GM10266 (cell line): ENCODE results near the gene RNF224.

Source experiments
- DNase-seq: peaks from one replicate; pipeline ENCODE4 v3.0.0; 2012; ENCODE audit errors: extremely low spot score
- TF ChIP-seq, protein P1 (sequence below): IDR thresholded peaks from 2 replicates; pipeline ENCODE4 v1.5.1; 2012; ENCODE audit warnings: mild to moderate bottlenecking, low read depth; ENCODE audit not compliant: control insufficient read depth, insufficient read depth; ENCODE audit errors: missing control alignments

RNF224 gene

DNA sequence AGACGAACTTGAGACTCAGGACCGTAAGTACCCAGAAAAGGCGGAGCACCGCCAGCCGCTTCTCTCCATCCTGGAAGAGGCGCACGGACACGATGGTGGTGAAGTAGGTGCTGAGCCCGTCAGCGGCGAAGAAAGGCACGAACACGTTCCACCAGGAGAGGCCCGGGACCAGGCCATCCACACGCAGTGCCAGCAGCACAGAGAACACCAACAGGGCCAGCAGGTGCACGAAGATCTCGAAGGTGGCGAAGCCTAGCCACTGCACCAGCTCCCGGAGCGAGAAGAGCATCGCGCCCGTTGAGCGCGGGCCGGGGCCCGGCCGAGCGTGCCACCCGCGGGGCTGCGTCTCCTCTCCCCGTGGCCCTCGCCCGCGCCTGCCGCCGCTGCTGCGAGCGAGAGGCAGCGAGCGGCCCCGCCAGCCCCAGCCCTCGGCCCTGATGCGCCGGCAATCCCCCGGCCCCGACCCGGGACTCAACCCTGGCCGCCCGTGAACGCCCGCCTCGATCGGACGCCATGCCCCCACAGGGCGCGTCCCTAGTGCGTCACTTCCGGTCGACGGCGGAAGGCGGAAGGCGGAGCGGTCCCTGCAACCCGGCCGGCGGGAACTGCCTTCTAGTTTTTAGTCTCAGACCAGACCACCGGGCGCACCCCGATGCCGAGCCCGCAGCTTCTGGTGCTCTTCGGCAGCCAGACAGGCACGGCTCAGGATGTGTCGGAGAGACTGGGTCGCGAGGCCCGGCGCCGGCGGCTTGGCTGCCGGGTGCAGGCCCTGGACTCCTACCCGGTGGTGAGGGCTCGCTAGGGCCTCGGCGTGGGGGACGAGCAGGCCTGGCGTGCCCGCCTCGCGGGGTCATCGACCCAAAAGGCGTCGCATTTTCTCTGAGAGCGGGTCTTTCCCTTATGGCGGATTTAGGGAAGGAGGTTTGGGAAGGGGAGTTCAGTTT, 21.9 kb upstream of the RNF224 start, which contains the start of the genes NDOR1 and TMEM203:
TSS of gene NDOR1 (plus strand) at position 575 of the 944 bp plus-strand sequence. CDS start at position 653, 78 bp downstream.
TSS of gene TMEM203 (minus strand) at position 523 of the 944 bp plus-strand sequence. CDS start at position 289, 234 bp downstream.
- TF ChIP-seq, protein P1, sequence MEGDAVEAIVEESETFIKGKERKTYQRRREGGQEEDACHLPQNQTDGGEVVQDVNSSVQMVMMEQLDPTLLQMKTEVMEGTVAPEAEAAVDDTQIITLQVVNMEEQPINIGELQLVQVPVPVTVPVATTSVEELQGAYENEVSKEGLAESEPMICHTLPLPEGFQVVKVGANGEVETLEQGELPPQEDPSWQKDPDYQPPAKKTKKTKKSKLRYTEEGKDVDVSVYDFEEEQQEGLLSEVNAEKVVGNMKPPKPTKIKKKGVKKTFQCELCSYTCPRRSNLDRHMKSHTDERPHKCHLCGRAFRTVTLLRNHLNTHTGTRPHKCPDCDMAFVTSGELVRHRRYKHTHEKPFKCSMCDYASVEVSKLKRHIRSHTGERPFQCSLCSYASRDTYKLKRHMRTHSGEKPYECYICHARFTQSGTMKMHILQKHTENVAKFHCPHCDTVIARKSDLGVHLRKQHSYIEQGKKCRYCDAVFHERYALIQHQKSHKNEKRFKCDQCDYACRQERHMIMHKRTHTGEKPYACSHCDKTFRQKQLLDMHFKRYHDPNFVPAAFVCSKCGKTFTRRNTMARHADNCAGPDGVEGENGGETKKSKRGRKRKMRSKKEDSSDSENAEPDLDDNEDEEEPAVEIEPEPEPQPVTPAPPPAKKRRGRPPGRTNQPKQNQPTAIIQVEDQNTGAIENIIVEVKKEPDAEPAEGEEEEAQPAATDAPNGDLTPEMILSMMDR, result no peak
- DNase-seq, result peak; percentile 98

DNA sequence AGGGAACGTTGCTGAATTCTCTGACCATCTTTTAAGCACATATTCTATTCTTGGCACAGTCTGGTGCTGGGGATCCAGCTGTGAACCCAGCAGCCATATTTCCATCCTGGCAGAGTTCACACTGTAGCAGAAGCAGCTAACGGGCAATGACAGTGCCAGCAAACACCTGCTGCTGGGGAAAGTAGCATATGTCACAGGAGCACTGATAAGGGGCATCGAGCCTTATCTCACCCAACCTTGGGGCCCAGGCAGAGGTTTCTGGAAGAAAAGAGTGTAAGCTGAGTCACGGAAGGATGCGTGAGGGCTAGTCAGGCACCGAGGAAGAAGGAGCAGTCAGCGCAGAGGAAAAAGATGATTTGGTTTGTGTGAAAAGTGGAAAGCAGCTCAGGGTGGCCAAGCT, 20.7 kb upstream of the RNF224 start:
- TF ChIP-seq, protein P1, result no peak
- no peak for DNase-seq

DNA sequence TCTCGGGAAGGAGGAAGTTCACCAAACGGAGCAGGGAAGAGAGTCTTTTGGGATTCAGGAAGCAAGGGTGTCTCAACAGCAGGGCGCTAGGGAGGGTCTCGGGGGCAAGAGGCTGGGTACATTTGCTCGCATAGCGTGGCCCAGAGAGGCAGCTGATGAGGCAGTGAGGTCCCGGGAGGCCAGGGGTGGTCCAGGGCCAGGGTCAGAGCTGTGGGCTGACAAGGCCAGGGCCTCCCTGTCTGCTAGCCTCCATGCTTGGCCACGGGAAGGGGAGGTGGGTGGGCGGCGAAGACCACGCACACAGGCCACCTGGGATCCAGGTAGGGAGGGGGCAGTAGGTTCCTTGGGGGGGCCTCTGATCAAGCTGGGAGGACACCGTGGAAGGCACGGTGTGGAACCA, 15.8 kb upstream of the RNF224 start:
- DNase-seq, result no peak
- TF ChIP-seq, protein P1, result no peak

DNA sequence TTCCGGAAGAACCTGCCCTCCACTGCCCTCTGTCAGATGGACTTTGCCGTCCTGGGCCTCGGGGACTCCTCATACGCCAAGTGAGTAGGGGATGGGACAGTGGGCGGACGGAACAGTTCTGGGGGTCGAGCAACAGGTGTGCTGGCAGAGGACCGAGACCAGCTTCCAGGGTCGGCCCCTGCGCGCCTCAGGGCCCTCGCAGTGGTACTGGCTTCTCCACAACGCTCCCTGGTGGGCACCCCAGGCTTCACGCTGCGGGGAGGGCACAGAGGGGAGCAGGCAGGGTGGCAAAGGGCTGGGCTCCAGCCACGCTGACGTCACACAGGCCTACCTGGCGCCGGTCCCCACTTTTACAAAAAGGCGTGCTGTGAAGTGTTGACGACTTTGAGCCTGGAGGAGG, 14.8 kb upstream of the RNF224 start:
- no peak for DNase-seq
- TF ChIP-seq, protein P1, result no peak

DNA sequence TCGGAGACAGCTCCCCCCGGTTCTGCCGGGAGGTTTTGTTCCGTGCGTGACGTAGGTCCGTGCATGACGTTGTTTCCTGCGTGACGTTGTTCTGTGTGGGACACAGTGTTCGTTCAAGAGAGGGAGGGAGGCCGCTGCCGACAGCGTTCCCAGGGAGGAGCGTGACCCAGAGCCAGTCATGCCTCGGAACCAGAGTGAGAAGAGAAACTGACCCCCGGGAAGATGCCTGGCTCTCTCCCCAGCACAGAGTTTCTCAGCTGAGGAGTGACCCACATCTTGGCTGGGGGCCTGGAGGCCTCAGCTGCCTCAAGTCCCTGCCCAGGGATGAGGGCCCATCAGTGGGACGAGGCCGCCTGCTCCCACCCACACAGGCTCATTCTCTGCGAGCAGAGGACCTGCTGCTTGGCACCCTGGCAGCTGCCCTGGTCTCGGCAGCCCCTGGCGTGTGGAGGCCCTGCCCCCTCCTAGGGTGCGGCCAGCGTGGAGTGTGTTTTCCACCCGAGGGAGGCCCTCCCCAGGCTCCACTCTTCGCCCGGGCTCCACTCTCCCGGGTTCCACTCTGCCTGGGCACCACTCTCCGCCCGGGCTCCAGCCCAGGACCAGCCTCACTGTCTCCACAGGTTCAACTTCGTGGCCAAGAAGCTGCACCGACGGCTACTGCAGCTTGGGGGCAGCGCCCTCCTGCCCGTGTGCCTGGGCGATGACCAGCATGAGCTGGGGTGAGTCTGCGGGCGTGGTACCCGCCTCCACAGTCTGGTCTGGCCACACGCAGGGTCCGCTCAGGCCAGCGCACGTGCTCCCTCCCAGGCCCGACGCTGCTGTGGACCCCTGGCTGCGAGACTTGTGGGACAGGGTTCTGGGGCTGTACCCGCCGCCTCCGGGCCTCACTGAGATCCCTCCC, 13.9 kb upstream of the RNF224 start:
- no peak for DNase-seq
- TF ChIP-seq, protein P1, result peak; percentile 24

DNA sequence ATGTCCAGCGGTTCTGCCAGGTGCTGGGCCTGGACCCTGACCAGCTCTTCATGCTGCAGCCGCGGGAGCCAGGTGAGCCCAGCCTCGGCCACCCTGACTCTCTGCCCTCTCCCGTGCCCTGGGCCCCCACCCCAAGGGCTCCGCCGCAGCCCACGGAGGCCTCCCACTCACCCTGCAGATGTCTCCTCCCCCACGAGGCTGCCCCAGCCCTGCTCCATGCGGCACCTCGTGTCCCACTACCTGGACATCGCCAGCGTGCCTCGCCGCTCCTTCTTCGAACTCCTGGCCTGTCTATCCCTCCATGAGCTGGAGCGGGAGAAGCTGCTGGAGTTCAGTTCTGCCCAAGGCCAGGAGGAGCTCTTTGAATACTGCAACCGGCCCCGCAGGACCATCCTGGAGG, 12.7 kb upstream of the RNF224 start:
- TF ChIP-seq, protein P1, result no peak
- DNase-seq, result no peak
